Mucosa of stomach (tissue), 1 donor: ENCODE data around the gene SIX1.

Experiments used
- H3K27me3 ChIP-seq: one replicate; pipeline ENCODE4 v1.7.0; 2013; ENCODE audit warnings: mild to moderate bottlenecking, low read length; ENCODE audit not compliant: control insufficient read depth, insufficient read depth
- H3K36me3 ChIP-seq: one replicate; pipeline ENCODE4 v1.7.0; 2013; ENCODE audit warnings: low read length; ENCODE audit not compliant: control insufficient read depth, insufficient read depth
- H3K4me1 ChIP-seq: one replicate; pipeline ENCODE4 v1.7.0; 2013; ENCODE audit warnings: mild to moderate bottlenecking, low read length; ENCODE audit not compliant: control insufficient read depth, insufficient read depth
- H3K4me3 ChIP-seq: one replicate; pipeline ENCODE4 v1.7.0; 2013; ENCODE audit warnings: low read length
- H3K9ac ChIP-seq: one replicate; pipeline ENCODE4 v1.7.0; 2013; ENCODE audit warnings: mild to moderate bottlenecking, low read length, moderate library complexity
- H3K9me3 ChIP-seq: one replicate; pipeline ENCODE4 v1.7.0; 2013; ENCODE audit warnings: mild to moderate bottlenecking, low read length, moderate library complexity; ENCODE audit not compliant: control insufficient read depth
- donor health status: Pancreatic carcinoma.

Gene SIX1

DNA sequence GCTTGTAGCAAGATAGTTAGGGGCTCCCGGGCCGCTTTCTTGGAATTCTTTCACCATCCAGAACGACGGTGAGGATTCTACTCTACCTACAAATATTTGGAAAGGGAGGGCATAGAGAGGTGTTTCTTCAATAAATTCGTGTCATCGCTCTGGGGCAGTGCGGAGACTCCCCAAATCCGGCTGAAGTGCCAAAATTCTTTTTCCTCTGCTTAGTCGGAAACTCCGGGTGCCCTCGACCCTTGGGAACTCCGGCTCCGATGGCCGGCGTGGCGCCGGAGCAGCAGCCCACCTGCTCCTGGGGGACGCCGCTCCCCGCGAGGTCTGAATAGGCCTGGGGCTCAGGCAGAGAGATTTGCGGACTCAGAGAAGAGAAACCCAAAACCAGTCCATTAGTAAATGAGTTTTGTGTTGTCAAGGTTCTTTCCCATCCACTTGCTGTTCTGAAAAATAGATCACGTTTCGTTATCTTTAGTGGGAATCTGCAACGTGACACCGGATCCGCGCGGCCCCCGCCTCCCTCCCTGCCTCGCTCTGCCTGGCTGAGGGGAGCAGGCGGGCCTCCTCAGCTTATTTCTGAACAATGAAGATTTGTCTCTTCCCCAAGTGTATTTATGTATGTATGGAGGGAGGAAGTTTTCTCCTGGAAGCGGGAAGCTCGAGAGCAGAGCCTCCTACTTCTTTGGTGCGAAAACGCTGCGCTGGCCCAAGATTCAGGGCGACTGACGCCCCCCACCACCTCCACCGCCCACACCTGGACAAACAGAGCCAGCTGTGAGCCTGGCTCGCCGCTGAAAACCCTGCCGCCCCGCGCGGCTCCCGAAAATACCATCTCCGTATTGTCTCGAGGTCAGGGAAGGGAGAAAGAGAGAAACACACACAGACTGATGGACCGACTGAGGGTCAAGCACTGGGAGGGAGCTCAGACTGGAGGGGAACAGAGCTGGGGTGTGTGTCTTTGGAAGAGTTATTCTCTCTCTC is 3.7 kb upstream of the SIX1 start:
- H3K9me3 ChIP-seq, result no peaks in the 10 kb centered on the region
- no peak overlapping the region for H3K4me3 ChIP-seq
- H3K36me3 ChIP-seq, result no peaks in the 10 kb centered on the region
- peaks cover 99% of the 10 kb centered on the region for H3K27me3 ChIP-seq
- H3K9ac ChIP-seq, result no peak overlapping the region
- peaks cover 50% of the 10 kb centered on the region for H3K4me1 ChIP-seq

DNA sequence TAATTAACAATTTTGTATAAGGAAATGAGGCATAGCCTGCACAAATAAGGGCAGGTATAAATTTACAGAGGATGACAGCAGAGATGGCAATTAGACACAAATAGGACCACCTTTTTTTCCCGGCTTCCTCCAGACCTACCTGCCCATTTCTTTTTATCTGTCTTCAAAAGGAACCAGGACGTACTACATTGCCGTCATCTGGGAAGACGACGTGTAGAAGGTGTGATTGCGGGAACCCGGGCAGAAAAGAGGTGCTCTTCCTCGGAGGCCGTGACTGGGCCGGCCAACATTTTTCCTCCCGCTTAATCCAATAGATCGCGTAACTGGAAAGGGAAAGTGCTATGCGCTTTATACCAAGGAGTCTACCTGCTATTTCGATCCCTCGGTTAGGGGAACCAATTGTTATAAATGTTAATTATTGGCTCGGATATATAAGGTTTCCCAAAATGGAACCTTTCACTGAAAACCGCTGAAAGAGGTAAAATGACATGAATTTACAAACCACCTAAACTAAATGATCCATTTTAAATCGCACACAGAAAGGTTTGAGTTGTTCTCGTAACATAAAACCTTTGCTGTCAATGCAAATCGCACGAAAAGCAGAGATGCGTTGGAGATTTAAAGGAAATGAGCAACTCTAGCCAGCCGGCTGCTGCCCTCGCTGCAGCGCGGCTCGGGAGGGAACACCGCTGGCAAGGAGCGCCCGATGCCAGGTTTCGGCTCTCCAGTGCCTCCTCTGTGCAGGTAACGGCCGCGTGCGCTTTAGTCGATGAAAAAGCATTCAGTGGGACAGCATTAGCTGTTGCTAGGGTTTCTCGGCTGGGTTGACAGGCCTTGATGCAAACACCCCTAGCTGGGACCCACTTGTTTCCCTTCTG is 2.8 kb upstream of the SIX1 start:
- Histone ChIP-seq H3K4me1 (peaks cover 54% of the 10 kb centered on the region), H3K36me3 (no peaks in the 10 kb centered on the region), H3K4me3 (no peak overlapping the region), H3K27me3 (peaks cover 99% of the 10 kb centered on the region), H3K9ac (no peak overlapping the region), H3K9me3 (no peaks in the 10 kb centered on the region)

DNA sequence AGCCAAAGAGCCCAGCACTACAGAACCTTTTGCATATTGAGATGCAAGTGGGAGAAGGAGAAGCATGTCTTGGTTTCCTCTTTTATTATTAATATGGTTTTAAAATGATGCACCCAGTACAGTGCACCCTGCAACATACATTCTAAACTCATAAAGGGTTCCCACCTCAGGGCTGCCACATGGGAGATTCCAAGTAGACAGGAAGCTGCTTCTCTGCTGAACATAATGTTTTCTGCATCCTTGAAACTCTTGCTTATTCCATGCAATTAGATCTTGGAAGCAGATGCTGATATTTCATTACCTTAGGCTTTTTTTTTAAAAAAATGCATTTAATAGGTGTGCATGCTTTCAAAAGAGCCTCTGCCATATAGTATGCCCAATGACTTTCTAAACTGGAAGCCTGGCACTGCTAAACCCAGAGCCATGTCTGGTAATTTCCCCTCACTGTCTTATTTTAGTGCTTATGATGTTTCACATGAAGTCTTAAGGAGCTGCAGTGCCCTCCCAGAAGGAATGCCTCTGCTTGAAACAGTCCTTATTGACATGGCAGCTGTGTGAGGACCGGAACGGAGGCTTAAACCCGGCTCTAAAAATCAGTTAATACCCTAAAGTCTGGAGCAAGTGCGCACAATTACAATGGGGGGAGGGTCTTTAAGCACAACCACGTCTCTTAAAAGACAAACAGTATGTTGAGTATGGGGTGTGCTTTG is 2.0 kb upstream of the SIX1 start:
- Histone ChIP-seq H3K27me3 (peaks cover 99% of the 10 kb centered on the region), H3K9ac (no peak overlapping the region), H3K4me3 (no peak overlapping the region), H3K4me1 (peaks cover 50% of the 10 kb centered on the region), H3K9me3 (no peaks in the 10 kb centered on the region), H3K36me3 (no peaks in the 10 kb centered on the region)

DNA sequence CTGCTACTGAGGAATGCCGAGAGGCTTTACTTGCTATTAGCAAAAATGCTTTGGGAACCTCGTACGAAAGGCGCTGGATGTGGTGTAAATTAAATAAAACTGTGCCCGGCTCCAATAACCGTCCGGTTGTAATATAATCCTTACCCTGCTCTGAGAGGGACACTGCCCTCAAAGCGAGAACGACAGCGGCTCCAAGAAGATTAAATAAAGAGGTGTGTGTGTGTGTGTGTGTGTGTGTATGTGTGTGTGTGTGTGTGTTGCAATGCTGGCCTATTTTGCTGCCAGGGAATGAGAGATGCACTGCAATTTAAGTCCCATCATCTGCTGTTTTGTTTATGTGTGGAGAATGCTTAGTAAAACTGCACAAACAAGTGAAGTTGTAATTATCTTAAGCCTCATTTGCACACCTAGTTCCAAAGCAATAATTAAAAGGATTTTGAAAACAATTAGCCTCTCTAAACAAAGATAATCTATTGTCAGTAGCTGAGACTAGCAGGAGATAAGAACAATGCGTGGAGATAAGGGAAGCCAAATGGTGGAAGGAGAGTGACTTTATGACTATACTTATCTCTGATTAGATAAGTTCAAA is 1.2 kb upstream of the SIX1 start:
- peaks cover 100% of the 10 kb centered on the region for H3K27me3 ChIP-seq
- H3K9me3 ChIP-seq, result no peaks in the 10 kb centered on the region
- H3K4me1 ChIP-seq, result peaks cover 44% of the 10 kb centered on the region
- H3K36me3 ChIP-seq, result no peaks in the 10 kb centered on the region
- no peak overlapping the region for H3K4me3 ChIP-seq
- no peak overlapping the region for H3K9ac ChIP-seq

DNA sequence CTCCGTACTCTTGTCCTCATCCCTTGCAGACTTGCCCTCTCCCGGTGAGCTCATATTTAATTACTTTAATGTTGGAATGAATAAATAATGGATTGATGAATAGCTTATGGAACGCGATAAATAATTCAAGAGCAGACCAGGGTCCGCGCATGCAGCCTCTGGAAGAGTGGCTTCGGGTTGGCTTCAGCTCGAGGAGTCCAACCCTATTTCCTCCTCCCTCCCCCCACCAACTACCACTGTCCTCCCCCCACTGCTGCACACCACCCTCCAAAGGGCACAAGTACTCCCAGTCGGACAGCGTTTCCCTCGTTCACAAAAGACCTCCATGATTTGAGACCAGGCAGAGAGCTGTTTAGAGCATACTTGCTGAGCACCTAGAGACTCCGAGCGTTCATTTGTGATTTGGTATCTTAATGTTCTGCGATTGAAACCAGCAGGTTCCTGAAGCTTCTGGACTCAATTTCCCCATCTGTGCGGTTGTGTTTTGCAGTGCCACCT is 647 bp upstream of the SIX1 start:
- H3K27me3 ChIP-seq, result peaks cover 100% of the 10 kb centered on the region
- H3K4me3 ChIP-seq, result no peak overlapping the region
- no peak overlapping the region for H3K9ac ChIP-seq
- no peaks in the 10 kb centered on the region for H3K36me3 ChIP-seq
- peaks cover 44% of the 10 kb centered on the region for H3K4me1 ChIP-seq
- H3K9me3 ChIP-seq, result no peaks in the 10 kb centered on the region

DNA sequence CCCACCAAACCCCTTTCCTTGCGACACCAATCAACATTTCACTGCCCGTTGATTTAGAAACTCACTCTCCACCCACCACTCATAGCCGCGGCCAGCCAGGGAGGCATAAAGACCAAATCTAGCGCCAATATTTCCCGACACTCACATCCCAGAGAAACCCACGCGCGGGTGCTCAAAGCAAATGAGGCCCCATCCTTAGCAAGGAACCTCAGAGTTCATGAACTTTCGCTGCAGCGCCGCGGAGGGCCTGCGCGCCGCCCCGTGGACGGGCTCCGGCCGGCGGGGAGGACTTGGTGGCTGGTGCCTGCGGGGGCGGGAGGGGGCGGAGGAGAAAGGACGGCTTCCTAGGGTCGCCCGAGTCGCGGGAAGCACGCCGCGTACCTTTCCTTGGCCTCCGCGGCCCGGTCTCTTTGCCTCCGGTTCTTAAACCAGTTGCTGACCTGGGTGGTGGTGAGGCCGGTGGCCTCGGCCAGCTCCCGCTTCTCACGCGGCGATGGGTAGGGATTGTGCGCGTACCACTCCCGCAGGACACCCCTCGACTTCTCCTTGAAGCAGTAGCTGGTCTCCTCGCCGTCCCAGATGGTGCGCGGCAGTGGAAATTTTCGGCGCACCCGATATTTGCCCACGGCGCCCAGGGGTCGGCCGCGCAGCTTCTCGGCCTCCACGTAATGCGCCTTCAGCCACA is 886 bp downstream of the SIX1 start:
- peaks cover 45% of the 10 kb centered on the region for H3K4me1 ChIP-seq

DNA sequence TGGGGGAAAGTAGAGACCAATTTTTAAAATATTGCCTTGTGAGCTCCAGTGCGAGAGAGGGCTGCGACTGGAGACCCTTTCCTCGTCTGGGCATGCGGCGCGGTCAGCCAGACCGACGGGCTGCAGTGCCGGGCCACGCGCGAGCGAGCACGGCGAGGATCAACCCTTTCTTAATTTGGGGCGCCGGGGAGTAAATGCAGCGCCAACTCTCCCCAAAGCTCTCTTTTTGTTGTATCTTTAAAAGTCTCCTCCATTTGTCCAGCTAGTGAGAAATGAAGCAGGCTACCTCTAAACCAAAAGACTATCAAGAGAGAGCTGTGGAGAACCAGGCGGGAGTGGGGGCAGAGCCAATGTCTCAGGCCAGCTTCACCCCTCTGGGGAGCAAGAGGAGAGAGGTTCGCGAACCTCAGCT is 1.4 kb downstream of the SIX1 start:
- Histone ChIP-seq H3K4me3 (no peak overlapping the region), H3K9ac (no peak overlapping the region), H3K36me3 (no peaks in the 10 kb centered on the region), H3K9me3 (no peaks in the 10 kb centered on the region), H3K4me1 (peaks cover 45% of the 10 kb centered on the region), H3K27me3 (peaks cover 100% of the 10 kb centered on the region)

More for the DNA sequence above, 886 bp downstream of the SIX1 start:
- H3K27me3 ChIP-seq, result peaks cover 100% of the 10 kb centered on the region
- H3K9ac ChIP-seq, result no peak overlapping the region
- peak overlapping the region; percentile 34 for H3K4me3 ChIP-seq
- no peaks in the 10 kb centered on the region for H3K36me3 ChIP-seq
- H3K9me3 ChIP-seq, result no peaks in the 10 kb centered on the region

DNA sequence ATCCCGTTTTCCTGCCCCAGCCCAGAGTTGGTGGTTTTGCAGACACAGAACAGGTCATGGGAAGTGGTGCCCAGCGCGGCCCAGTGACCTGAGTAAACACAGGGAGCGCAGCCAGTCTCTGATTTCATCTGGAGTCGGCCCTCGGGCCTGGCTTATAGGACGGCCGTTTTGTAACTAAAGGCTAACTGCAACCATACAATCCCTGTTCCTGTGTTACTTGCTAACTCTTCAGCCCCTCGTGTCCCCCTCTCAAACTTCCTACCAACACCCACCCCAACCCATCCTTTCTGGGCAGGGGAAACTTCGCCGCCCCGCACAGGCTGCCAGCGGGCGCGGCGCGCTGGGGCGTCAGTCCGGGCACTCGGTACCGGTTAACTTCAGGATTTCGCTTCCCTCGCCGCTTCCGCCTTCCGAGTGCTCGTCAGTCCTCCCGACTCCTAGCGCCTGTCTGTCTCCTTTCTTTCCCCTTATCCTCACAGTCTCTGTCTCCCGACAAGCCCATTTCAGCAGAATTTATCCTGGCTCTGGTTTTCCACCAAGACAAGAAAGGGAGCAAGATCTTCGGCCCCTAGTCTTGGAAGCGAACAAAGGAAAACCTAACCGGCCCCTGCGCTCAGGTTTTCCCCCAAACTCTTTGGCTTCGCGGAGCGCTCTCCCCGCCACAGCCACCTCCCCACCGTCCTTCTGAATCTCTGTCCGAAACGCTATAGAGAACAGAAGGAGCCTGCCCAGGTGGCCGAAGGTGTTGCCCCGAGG is 2.0 kb downstream of the SIX1 start:
- Histone ChIP-seq H3K27me3 (peaks cover 100% of the 10 kb centered on the region), H3K4me1 (peaks cover 49% of the 10 kb centered on the region), H3K36me3 (no peaks in the 10 kb centered on the region), H3K9ac (no peak overlapping the region), H3K9me3 (no peaks in the 10 kb centered on the region), H3K4me3 (no peak overlapping the region)

DNA sequence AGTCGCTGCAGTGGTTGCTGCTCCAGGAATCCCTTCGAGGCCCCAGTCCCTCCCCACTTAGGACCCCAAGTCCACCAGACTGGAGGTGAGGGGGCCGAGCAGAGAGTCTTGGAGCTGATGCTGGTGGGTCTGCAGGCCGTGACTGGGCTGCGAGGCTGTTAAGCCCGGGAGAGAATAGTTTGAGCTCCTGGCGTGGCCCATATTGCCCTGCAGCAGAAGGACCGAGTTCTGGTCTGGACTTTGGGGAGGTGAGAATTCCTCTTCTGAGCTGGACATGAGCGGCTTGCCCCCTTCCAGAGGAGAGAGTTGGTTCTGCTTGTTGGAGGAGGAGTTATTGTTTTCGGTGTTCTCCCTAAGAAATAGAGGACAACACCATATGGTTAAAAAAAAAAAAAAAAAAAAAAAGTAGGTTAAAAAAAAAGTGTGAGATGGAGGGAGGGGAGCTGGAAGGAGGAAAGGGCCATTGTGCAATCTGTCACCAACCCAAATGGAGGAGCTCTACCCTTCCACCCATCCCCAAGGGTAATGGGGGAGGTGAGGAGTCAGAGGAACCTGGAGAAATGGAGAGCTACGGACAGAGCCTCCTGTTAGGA is 3.0 kb downstream of the SIX1 start:
- no peak overlapping the region for H3K9ac ChIP-seq
- H3K4me3 ChIP-seq, result no peak overlapping the region
- H3K9me3 ChIP-seq, result no peaks in the 10 kb centered on the region
- H3K36me3 ChIP-seq, result no peaks in the 10 kb centered on the region
- peaks cover 100% of the 10 kb centered on the region for H3K27me3 ChIP-seq
- peaks cover 49% of the 10 kb centered on the region for H3K4me1 ChIP-seq

DNA sequence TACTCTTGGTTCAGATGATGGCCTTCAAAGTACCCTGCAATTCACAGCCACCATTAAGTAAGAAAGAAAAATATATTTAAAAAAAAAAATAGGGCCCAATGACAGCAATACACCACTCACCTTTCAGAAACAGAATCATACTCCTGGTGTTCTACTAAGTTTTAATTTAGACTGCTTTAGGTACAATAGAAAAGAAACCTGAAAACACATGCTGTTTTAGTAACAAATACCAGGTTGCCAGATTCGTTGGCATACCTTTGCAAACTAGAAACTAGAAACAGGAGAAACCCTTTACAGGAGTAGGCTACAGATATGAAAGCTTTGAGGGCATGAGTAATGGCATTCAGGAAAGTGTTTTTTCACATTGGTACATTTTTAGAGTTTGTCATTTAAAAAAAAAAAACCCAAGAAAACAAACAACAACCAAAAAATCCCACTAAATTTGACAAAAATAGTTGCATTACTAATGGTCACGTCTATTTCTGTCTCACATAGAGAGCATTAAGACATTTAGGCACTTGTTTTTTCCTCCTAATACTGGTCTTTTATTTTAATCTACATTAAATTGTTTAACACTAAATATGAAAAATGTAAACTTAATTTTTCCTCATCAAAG is 4.0 kb downstream of the SIX1 start:
- peaks cover 49% of the 10 kb centered on the region for H3K4me1 ChIP-seq
- peaks cover 100% of the 10 kb centered on the region for H3K27me3 ChIP-seq
- no peak overlapping the region for H3K9ac ChIP-seq
- H3K36me3 ChIP-seq, result no peaks in the 10 kb centered on the region
- H3K9me3 ChIP-seq, result no peaks in the 10 kb centered on the region
- H3K4me3 ChIP-seq, result no peak overlapping the region
